22Rv1 (cell line): ENCODE measurements around the gene TGFB1I1.

ENCODE experiments used
- ZFX ChIP-seq: fragments of 450-650 bp; IDR thresholded peaks from 2 replicates; pipeline ENCODE4 v1.6.1; 2017; ENCODE audit warnings: antibody characterized with exemption, borderline replicate concordance
- TF ChIP-seq, protein P1 (sequence below): fragments of 450-650 bp; IDR thresholded peaks from 2 replicates; pipeline ENCODE4 v1.5.1; 2017; ENCODE audit warnings: mild to moderate bottlenecking

- TF ChIP-seq, protein P1, sequence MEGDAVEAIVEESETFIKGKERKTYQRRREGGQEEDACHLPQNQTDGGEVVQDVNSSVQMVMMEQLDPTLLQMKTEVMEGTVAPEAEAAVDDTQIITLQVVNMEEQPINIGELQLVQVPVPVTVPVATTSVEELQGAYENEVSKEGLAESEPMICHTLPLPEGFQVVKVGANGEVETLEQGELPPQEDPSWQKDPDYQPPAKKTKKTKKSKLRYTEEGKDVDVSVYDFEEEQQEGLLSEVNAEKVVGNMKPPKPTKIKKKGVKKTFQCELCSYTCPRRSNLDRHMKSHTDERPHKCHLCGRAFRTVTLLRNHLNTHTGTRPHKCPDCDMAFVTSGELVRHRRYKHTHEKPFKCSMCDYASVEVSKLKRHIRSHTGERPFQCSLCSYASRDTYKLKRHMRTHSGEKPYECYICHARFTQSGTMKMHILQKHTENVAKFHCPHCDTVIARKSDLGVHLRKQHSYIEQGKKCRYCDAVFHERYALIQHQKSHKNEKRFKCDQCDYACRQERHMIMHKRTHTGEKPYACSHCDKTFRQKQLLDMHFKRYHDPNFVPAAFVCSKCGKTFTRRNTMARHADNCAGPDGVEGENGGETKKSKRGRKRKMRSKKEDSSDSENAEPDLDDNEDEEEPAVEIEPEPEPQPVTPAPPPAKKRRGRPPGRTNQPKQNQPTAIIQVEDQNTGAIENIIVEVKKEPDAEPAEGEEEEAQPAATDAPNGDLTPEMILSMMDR: no peak
- no peak for TF ChIP-seq ZFX
These were observed 48.2 kb upstream of the TGFB1I1 start for GRCh38 chr16:31423801-31424200.
